Measurements from ENCODE around the gene MICAL2.

DNA sequence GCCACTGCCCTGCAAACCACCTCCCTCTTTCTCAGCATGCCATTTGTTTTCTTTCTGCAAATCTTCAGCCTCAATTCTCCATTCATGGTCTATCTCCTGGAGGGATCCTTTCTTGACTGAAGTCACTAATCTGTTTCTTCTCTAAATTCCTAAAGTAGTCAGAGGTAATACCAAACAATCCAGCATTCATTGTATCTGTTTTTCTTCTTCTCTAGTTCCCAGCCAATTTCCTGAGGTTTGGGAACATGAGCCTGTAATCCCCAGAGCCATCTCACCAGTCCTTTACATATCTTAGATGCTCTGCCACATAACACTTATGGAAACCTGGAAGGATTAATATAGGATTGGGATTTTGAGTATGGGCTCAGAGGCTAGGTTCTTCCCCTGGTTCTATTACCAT is 86.5 kb downstream of the MICAL2 start:
- TF ChIP-seq CTCF (IDR thresholded peaks at IDR 0.05; ENCODE audit: low read depth, low read length) = no peak
- no peak for TF ChIP-seq EZH2phosphoT487 (IDR thresholded peaks at IDR 0.05; ENCODE audit: low read depth)
